ENCODE data around the gene SLAMF1.

The SLAMF1 gene

GRCh38 chr1:160558660-160559380, 88.0 kb downstream of the SLAMF1 start:
- no peak for DNase-seq

All from activated CD8-positive, alpha-beta memory T cell treated with anti-CD3 and anti-CD28 coated beads for 24 hours (primary cell).